GM23248 (cell line): ENCODE results near the gene PLEKHH1. TPM values are rescaled to one million over a fixed set of nuclear protein-coding genes. Genes with fewer than 3 reads are reported as not detected.
A peak's percentile ranks its signal among the peaks of the same experiment; 100 is the strongest.
"Not testable (repeated sequence)": the region's sequence is repeated elsewhere in the genome, so short reads cannot be mapped to it uniquely, and the experiment has no call there.

ENCODE experiments used
- DNase-seq: peaks from one replicate; pipeline ENCODE4 v3.0.0-alpha.2; 2015
- H2AFZ ChIP-seq: fragments of 200-600 bp; sonication (generic); 2 replicates; pipeline ENCODE4 v1.6.1; 2016; ENCODE audit warnings: antibody characterized with exemption
- H3F3A ChIP-seq: fragments of 200-600 bp; sonication (generic); 2 replicates; pipeline ENCODE4 v1.6.1; 2016; ENCODE audit warnings: mild to moderate bottlenecking, antibody characterized with exemption, mixed run types; ENCODE audit not compliant: insufficient read depth
- H3K27ac ChIP-seq: fragments of 200-600 bp; sonication (generic); 2 replicates; pipeline ENCODE4 v1.5.1; 2016; ENCODE audit warnings: mild to moderate bottlenecking
- H3K27me3 ChIP-seq: fragments of 200-600 bp; sonication (generic); replicated peaks from 2 replicates; pipeline ENCODE4 v1.6.1; 2016; ENCODE audit warnings: mild to moderate bottlenecking; ENCODE audit not compliant: insufficient read depth
- H3K36me3 ChIP-seq: fragments of 200-600 bp; sonication (generic); 2 replicates; pipeline ENCODE4 v1.6.1; 2016; ENCODE audit warnings: low read depth, mild to moderate bottlenecking
- H3K4me1 ChIP-seq: fragments of 200-600 bp; sonication (generic); 2 replicates; pipeline ENCODE4 v1.6.1; 2016; ENCODE audit warnings: mild to moderate bottlenecking; ENCODE audit not compliant: insufficient read depth
- H3K4me2 ChIP-seq: fragments of 200-600 bp; sonication (generic); one replicate; pipeline ENCODE4 v1.6.1; 2016; ENCODE audit warnings: mild to moderate bottlenecking; ENCODE audit not compliant: unreplicated experiment
- H3K4me3 ChIP-seq: fragments of 200-600 bp; sonication (generic); 2 replicates; pipeline ENCODE4 v1.5.1; 2016; ENCODE audit warnings: mild to moderate bottlenecking
- H3K79me2 ChIP-seq: fragments of 200-600 bp; sonication (generic); 2 replicates; pipeline ENCODE4 v1.6.1; 2016; ENCODE audit warnings: mild to moderate bottlenecking; ENCODE audit not compliant: insufficient read depth
- H3K9ac ChIP-seq: fragments of 200-600 bp; sonication (generic); 2 replicates; pipeline ENCODE4 v1.6.1; 2016; ENCODE audit warnings: mild to moderate bottlenecking
- H3K9me2 ChIP-seq: fragments of 200-600 bp; sonication (generic); 2 replicates; pipeline ENCODE4 v1.6.1; 2016; ENCODE audit warnings: mixed run types, mild to moderate bottlenecking, moderate library complexity; ENCODE audit not compliant: insufficient read depth
- H3K9me3 ChIP-seq: fragments of 200-600 bp; sonication (generic); one replicate; pipeline ENCODE4 v1.6.1; 2017; ENCODE audit warnings: low read depth
- H4K20me1 ChIP-seq: fragments of 200-600 bp; sonication (generic); 2 replicates; pipeline ENCODE4 v1.6.0; 2016; ENCODE audit not compliant: insufficient read depth
- EZH2 ChIP-seq: fragments of 200-600 bp; sonication (generic); IDR thresholded peaks from 2 replicates; pipeline ENCODE4 v1.6.1; 2018; ENCODE audit warnings: antibody characterized with exemption, mild to moderate bottlenecking; ENCODE audit not compliant: insufficient read depth, poor library complexity, severe bottlenecking
- EZH2phosphoT487 ChIP-seq: fragments of 200-600 bp; sonication (generic); IDR thresholded peaks from 2 replicates; pipeline ENCODE4 v1.6.1; 2018; ENCODE audit warnings: antibody characterized with exemption, moderate library complexity, mild to moderate bottlenecking, low read depth; ENCODE audit not compliant: insufficient read depth
- WGBS, 2 experiments: methylation state at CpG; one replicate each; pipeline ENCODE4 v1.1.6; 2015 to 2017; ENCODE audit warnings: low lambda C conversion rate in 2 of 2, low coverage in 1 of 2; ENCODE audit errors: missing lambda C conversion rate in 2 of 2; 5-methylcytosine and 5-hydroxymethylcytosine counted together
- in situ Hi-C: fragments of 300-500 bp; cut with MboI; formaldehyde crosslinking; loops from 2 replicates; pipeline ENCODE4 v1.15.0; 2020
- polyA plus RNA-seq: library from polyadenylated mRNA; unstranded; fragments of >200 nt; fragmentation: Nextera tagmentation; extraction: Ambion mirVana; gene quantifications from 2 replicates; pipeline ENCODE4 v1.2.1, GENCODE V29; 2016
- total RNA-seq: library from RNA; depleted of rRNA; stranded (reverse); fragments of >200 nt; shearing (Covaris generic); gene quantifications from 2 replicates; pipeline ENCODE4 v1.2.3, GENCODE V29; 2014

Gene PLEKHH1
- total and polyA plus RNA-seq, 2 experiments from 2014 or later = under 0.01 to 0.13 TPM

GRCh38 chr14:67623114-67623513 is 90.0 kb downstream of the PLEKHH1 start:
- peak; percentile 57 for DNase-seq
- H4K20me1 ChIP-seq = no peaks in the 10 kb centered on the region
- no peaks in the 10 kb centered on the region for H3K9me2 ChIP-seq
- no peaks in the 10 kb centered on the region for H3K36me3 ChIP-seq
- H3K79me2 ChIP-seq = no peaks in the 10 kb centered on the region
- peak overlapping the region; percentile 59 for H3K9ac ChIP-seq
- peak overlapping the region; percentile 72 for H3K4me2 ChIP-seq
- peaks cover 17% of the 10 kb centered on the region for H3K4me1 ChIP-seq
- TF ChIP-seq EZH2 (no peak), EZH2phosphoT487 (no peak)
- peak overlapping the region; percentile 29 for H3K4me3 ChIP-seq
- H3K9me3 ChIP-seq = no peaks in the 10 kb centered on the region
- in situ Hi-C loops = no loop called here
- H3F3A ChIP-seq = peaks cover 30% of the 10 kb centered on the region
- no peaks in the 10 kb centered on the region for H3K27me3 ChIP-seq
- peak overlapping the region; percentile 79 for H2AFZ ChIP-seq
- peak overlapping the region; percentile 83 for H3K27ac ChIP-seq
- 24 to 29% methylated on average over 2 of the region's 2 CpGs for WGBS, 2 experiments

GRCh38 chr14:67626131-67626530 is 93.0 kb downstream of the PLEKHH1 start:
- H3K27ac ChIP-seq, H3K79me2 ChIP-seq, H2AFZ ChIP-seq, H3K36me3 ChIP-seq, H3K9me3 ChIP-seq, H4K20me1 ChIP-seq, in situ Hi-C loops, H3K4me2 ChIP-seq, H3K4me3 ChIP-seq, H3K9me2 ChIP-seq, DNase-seq, H3K27me3 ChIP-seq, H3K9ac ChIP-seq: not testable (repeated sequence)
- peaks cover 17% of the 10 kb centered on the region for H3K4me1 ChIP-seq
- 94 to 100% methylated on average over 1 of the region's 1 CpG for WGBS, 2 experiments
- H3F3A ChIP-seq = peaks cover 23% of the 10 kb centered on the region

GRCh38 chr14:67627519-67627918 is 94.4 kb downstream of the PLEKHH1 start:
- Histone ChIP-seq H2AFZ (no peak overlapping the region), H3K4me1 (peaks cover 11% of the 10 kb centered on the region), H3K4me3 (no peak overlapping the region), H3K9me2 (no peaks in the 10 kb centered on the region), H3K36me3 (no peaks in the 10 kb centered on the region), H3K4me2 (no peak overlapping the region), H3K9me3 (no peaks in the 10 kb centered on the region), H3F3A (peaks cover 13% of the 10 kb centered on the region), H4K20me1 (no peaks in the 10 kb centered on the region), H3K9ac (no peak overlapping the region), H3K79me2 (no peaks in the 10 kb centered on the region), H3K27ac (no peak overlapping the region), H3K27me3 (no peaks in the 10 kb centered on the region)
- no peak for DNase-seq
- TF ChIP-seq EZH2phosphoT487 (no peak), EZH2 (no peak)
- in situ Hi-C loops = no loop called here

GRCh38 chr14:67630186-67630585 is 97.1 kb downstream of the PLEKHH1 start:
- H3K4me2 ChIP-seq = no peak overlapping the region
- H3K9ac ChIP-seq = no peak overlapping the region
- in situ Hi-C loops = no loop called here
- no peaks in the 10 kb centered on the region for H3K4me1 ChIP-seq
- H3K79me2 ChIP-seq = no peaks in the 10 kb centered on the region
- WGBS, 2 experiments = 89 to 97% methylated on average over 4 of the region's 4 CpGs
- H3F3A ChIP-seq = no peaks in the 10 kb centered on the region
- H3K27ac ChIP-seq = no peak overlapping the region
- DNase-seq = no peak
- H3K4me3 ChIP-seq = no peak overlapping the region
- no peaks in the 10 kb centered on the region for H4K20me1 ChIP-seq
- H3K36me3 ChIP-seq = no peaks in the 10 kb centered on the region
- TF ChIP-seq EZH2phosphoT487 = no peak
- TF ChIP-seq EZH2 = no peak
- no peaks in the 10 kb centered on the region for H3K9me2 ChIP-seq
- H2AFZ ChIP-seq = no peak overlapping the region
- no peaks in the 10 kb centered on the region for H3K9me3 ChIP-seq
- H3K27me3 ChIP-seq = no peaks in the 10 kb centered on the region

- Histone ChIP-seq H2AFZ (no peak overlapping the region), H3K4me2 (no peak overlapping the region), H4K20me1 (no peaks in the 10 kb centered on the region), H3K4me1 (0 out of 2 replicates have a peak, but pooled peaks cover 1% of the 10 kb centered on the region), H3K9ac (no peak overlapping the region), H3K9me2 (no peaks in the 10 kb centered on the region), H3K27me3 (no peaks in the 10 kb centered on the region), H3F3A (no peaks in the 10 kb centered on the region), H3K4me3 (no peak overlapping the region), H3K79me2 (no peaks in the 10 kb centered on the region), H3K27ac (no peak overlapping the region), H3K9me3 (no peaks in the 10 kb centered on the region), H3K36me3 (no peaks in the 10 kb centered on the region)
- in situ Hi-C loops = no loop called here
- 74 to 78% methylated on average over 5 of the region's 5 CpGs for WGBS, 2 experiments
- no peak for DNase-seq
- TF ChIP-seq EZH2phosphoT487 = no peak
- no peak for TF ChIP-seq EZH2
These were observed 97.8 kb downstream of the PLEKHH1 start for GRCh38 chr14:67630938-67631337.
